PC-9 (cell line): ENCODE data around the gene ERAS.

Experiments used
- CTCF ChIP-seq: fragments of 200-600 bp; sonication (generic); conservative IDR thresholded peaks from 2 replicates; pipeline ENCODE4 v1.6.1; 2017; ENCODE audit warnings: mixed run types, antibody characterized with exemption, mild to moderate bottlenecking, moderate library complexity
- EZH2 ChIP-seq: fragments of 200-600 bp; sonication (generic); IDR thresholded peaks from 2 replicates; pipeline ENCODE4 v1.8.0; 2017; ENCODE audit warnings: antibody characterized with exemption, low read depth

DNA sequence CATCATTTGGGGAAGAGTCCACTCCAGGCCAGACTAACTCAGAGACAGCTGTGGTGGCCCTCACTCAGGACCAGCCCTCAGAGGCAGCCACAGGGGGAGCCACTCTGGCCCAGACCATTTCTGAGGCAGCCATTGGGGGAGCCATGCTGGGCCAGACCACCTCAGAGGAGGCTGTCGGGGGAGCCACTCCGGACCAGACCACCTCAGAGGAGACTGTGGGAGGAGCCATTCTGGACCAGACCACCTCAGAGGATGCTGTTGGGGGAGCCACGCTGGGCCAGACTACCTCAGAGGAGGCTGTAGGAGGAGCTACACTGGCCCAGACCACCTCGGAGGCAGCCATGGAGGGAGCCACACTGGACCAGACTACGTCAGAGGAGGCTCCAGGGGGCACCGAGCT lies 3.3 kb upstream of the ERAS start:
- TF ChIP-seq EZH2, result no peak
- no peak for TF ChIP-seq CTCF
